IPS-18c (cell line): Measurements from ENCODE around the gene CTNNBL1.

Experiments
- H3K4me3 ChIP-seq: 2 replicates; pipeline ENCODE4 v1.7.0; 2013; ENCODE audit warnings: low read depth, mild to moderate bottlenecking, low read length, moderate library complexity; ENCODE audit not compliant: insufficient read depth
- H3K9me3 ChIP-seq: one replicate; pipeline ENCODE4 v1.6.1; 2013; ENCODE audit warnings: mild to moderate bottlenecking, low read length, moderate library complexity; ENCODE audit not compliant: control insufficient read depth, insufficient read depth

CTNNBL1 gene

DNA sequence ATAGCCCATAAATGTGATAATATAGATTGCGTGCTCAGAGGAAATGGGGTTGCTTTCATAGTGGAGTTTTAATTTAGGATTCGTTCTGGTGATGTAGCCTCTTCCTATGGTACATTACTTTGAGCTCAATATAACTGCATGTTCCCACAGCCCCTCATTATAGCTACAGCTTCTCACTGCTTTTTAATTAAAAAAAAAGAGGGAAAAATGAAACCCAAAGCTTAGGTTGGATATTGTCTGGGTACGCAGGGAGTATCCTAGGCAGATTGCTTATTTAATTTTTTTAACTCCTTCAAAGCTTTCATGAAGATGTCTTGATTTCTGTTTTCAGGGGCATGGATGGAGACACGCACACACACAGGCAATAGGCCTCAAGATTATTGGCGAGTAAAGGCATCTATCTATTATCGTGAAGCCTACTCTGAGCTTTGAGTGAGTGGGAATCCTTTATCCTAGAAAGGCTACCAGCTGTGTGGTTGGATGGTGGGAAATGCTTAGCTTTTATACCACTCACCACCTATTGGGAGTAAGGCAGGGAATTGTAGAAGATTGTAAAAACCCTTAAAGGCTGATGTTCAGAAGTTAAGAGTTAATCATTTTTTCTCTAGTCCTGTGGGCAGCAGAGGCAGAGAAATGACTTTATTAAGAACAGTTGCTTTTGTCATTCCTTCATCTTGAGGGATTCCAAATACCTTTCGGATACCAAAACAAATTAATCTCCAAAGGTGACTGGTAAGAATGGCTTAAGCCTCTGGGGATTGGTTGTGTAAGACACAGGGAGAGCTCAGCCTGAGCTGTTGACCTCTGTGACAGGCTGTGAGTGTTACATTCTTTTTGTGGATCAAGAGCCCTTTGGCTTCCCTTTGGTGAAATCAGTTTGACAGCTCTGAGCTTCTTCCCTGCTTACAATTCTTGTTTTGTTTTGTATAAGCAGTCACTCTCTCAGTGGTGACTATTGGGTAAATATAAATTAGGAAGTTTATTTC lies 33.4 kb downstream of the CTNNBL1 start:
- H3K9me3 ChIP-seq: no peaks in the 10 kb centered on the region
- no peak overlapping the region for H3K4me3 ChIP-seq

DNA sequence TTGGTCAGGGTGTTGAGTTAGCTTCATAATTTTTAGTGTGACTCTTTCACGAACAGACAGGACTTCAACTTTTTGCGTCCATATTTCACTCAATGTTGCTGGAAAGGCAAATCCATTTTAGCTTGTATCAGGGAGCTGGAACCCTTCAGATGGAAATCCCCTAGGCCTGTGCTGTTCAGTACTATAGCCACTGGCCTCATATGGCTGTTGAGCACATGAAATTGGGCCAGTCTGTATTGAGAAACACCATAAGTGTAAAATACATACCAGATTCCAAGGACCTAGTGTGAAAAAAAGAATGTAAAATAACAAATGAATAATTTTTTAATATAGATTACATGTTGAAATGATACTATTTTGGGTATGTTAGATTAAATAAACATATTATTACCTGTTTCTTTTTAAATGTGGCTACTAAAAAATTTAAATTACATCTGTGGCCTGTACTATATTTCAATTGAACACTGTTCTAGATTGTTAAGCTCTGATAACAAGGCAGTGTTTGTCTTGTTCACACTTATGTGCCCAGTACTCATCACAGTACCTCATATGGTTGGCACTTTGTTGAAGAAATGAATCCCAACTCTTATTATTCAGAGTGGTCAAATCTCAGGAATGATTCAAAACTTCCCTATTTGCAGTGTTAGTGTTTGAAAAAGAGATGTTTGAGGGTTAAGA lies 34.3 kb downstream of the CTNNBL1 start:
- Histone ChIP-seq H3K4me3 (no peak overlapping the region), H3K9me3 (no peaks in the 10 kb centered on the region)

DNA sequence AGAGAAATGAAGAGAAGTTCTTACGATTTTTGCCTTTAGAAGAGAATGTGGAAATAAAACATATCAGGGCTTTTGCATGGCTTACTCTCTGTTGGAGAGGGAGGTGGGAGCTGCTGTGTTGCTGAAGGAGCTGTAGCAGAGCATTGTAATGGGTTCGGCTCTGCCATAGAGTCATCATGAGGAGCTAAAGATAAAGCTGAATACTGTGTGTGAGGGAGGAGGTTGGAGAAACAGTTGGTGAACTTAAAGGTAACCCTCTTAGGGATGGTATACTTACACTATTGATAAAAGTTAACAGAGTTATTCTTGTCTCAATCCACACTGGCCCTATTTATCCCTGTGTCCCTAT lies 34.8 kb downstream of the CTNNBL1 start:
- H3K4me3 ChIP-seq: no peak overlapping the region
- no peaks in the 10 kb centered on the region for H3K9me3 ChIP-seq

DNA sequence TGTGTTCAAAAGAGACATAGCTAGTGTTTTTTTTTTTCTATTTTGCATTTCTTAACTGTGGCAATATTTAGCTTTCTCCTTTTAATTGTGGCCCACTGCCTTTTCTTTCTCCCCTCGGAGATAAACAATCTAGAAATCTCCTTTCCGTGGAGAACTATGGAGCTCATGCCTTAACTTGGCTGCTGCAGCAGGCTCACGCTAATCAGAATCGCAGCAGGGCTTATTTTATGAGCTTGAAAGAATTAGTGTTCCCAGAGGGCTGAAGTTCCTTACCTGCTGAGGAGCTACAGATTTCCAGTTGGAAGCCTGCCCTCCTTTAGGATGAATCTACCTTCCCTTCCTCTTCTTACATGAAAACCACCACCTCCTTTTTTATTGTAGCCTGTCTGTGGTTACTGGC lies 35.6 kb downstream of the CTNNBL1 start:
- H3K9me3 ChIP-seq: no peaks in the 10 kb centered on the region
- H3K4me3 ChIP-seq: no peak overlapping the region

DNA sequence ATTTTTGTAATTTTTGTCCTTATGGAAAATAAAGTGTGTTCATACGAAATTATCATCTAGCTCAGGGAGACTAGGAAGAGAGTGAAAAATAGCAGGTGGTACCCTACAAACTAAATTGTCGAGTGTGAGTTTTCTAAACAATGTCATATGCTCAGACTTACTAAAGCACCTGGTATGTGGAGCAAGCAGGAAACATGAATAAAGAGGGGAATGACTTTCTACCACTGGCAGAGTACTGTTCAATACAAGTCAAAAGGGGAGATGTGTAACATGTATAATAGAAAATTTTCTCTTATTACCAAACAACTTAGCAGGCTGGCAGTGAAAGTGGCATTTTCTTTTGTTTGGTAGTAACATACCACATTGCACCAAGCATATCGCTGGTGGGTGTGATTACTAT lies 36.1 kb downstream of the CTNNBL1 start:
- Histone ChIP-seq H3K9me3 (no peaks in the 10 kb centered on the region), H3K4me3 (no peak overlapping the region)

DNA sequence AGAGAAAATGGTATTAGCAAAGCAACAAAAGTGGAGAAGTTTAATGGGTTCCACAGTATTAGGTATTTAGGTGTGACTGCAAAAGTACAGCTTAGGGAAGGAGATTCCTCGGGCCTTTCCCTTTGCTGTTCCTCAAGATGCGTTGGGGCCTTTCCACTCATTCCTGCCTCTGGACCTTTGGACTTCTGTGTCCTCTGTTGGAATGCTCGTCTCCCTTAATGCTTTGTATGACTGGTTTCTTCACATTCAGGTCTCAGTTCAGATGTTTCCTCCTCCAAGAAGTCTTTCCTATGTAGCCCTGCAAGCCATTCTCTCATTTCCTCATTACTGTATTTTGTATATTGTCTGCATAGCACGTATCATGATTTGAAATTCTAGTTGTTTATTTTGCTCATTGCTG lies 39.6 kb downstream of the CTNNBL1 start:
- Histone ChIP-seq H3K9me3 (no peaks in the 10 kb centered on the region), H3K4me3 (no peak overlapping the region)

DNA sequence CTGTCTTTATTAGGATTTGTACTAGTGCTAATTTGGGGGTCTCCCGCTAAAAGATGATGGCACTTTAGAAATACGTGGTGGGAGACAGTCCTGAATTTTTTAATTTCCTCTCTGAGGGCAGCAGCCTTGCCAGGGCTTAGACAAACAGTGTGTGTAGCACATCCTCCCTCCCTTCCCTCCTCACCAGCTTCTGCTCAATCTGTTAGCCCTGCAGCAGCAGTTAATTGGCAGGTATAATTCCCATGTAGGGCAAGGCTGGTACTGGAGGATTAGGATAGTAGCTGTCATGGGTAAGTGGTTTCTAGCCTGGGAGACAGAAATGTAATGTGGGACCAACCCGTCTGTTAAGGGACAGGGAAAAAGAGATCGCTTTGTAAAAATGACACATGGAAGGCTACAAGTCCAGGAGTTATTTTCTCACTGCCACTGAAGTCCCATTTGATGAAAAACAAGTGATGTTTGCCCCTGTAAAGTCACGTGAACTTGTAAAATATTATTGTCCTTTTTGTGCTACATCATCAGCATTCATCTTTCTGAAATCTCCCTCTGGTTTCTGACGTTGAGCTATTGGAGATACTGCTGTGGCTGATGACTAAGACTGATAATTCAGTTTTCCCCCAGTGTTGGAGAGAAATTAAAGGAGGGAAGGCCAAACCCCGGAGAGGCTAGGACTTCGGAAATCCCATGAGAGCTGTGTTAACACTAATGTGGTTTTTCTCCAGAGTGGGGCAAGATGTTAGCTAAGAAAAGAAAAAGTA lies 40.6 kb downstream of the CTNNBL1 start:
- H3K4me3 ChIP-seq: no peak overlapping the region

DNA sequence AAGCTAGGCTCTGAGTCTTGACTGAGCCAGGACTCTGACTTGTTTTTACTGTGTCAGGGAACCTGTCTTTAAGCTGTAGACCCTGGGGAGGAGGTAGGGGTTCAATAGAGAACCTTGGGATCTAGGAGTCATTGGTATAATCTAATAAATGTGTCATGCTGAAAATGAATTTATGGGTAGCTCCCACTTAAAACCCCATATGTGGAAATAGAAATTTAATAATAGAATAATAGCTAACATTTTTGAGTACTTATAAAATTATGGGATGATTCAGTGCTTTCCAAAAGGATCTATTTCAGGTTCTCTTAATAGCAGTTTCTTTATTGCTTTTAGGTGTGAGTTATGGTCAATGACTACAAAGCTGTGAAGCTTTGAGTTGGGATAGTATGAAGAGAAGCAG lies 41.7 kb downstream of the CTNNBL1 start:
- H3K4me3 ChIP-seq: no peak overlapping the region
- H3K9me3 ChIP-seq: no peaks in the 10 kb centered on the region

More for the DNA sequence above, 40.6 kb downstream of the CTNNBL1 start:
- no peaks in the 10 kb centered on the region for H3K9me3 ChIP-seq

DNA sequence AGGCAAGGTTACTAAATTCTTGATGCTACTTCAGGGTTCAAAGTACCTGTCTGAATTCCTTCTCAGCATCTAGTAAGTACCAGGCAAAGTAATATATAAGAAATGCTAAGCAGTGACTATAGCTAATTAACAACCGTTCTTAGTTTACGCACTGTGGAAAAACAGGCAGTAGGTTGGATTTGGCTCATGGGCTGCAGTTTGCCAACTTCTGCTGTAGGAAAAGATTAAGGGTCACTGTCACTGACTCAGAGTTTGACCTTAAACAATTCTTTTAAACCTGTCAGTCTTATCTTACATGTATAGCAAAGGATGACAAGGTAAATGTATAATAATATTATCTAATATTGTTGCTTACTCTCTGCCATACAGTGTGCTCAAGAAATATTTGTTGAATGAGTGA lies 42.3 kb downstream of the CTNNBL1 start:
- Histone ChIP-seq H3K4me3 (no peak overlapping the region), H3K9me3 (no peaks in the 10 kb centered on the region)

DNA sequence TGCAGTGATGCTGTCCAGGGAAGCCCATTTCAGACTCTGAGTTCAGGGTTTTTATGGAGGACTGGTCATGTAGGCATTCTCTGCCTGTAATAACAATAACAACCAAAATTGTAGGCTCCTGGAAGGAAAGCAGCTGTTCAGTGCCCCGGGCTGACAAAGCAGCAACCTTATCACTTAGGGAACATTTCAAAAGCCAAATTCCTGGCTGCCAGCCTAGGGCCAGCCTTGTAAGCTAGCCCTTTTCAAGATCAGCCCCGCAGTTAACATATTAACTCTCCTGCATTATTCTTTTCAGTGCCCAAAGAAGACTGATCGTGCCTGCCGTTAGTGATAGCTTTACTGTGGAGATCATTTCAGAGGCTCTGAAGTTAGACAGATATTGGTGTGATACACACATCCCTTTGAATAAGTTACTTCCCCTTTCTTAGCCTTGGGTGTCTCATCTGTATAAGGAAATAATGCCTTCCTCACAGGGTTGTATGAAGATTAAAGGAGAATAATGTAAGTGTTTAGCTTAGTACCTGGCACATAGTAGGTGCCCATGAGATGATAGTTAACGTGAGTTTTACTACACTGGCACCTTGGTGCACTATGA lies 44.1 kb downstream of the CTNNBL1 start:
- no peaks in the 10 kb centered on the region for H3K9me3 ChIP-seq

DNA sequence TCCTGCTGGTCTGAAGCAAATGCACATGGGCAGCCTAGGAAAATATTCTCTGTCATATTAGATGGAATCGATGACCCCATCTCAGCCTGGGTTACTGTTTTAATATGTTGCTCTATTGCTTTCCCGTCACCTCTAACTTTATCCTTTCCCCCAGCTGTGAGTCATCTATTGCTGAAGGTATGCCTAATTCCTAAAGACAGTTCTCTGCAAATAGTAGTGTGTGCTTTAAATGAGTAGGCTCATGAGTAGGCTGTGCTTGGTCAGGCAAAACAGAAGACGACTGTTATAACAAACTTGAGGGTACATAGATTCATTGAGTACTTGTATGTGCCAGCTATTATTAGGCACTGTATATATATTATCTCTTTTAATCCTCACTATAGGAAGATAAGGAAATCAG lies 47.2 kb downstream of the CTNNBL1 start:
- no peak overlapping the region for H3K4me3 ChIP-seq
- no peaks in the 10 kb centered on the region for H3K9me3 ChIP-seq

More for the DNA sequence above, 44.1 kb downstream of the CTNNBL1 start:
- no peak overlapping the region for H3K4me3 ChIP-seq

DNA sequence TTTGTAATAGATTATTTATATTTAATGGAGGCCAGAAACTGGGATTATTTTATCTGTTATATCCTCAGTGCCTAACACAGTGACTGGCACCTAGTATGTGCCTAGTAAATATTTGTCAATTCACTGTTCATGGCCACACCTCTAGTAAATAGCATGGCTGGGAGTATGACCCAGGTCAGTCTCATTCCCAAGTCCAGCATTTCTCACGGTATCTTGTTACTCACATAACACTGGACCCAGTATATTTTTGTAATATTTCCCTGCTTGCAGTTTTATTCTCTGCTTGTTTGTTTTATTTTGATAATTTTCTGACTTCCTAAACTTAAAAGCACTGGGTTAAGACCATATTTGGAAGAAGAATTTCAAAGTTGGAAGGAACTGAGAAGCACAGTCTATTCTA lies 47.7 kb downstream of the CTNNBL1 start:
- no peaks in the 10 kb centered on the region for H3K9me3 ChIP-seq

DNA sequence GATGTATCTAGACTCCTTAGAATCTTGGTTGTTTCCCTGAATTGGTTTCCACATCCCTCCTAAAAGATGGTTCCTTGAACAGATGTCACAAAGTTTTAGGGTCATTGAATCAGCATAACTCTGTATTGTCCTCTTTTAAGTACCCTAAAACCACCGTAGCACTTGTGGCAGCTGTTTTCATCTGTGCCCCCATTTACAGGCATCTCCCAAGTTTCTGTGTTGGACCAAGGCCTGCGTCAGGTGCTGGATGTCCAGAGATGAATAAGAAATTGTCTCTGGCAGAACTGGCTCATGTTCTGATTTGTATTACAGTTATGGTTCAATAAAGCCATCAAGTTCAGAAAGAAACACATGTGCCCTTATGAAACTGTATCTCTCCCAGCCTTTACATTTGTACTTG lies 48.3 kb downstream of the CTNNBL1 start:
- H3K9me3 ChIP-seq: no peaks in the 10 kb centered on the region

More for the DNA sequence above, 47.7 kb downstream of the CTNNBL1 start:
- no peak overlapping the region for H3K4me3 ChIP-seq

DNA sequence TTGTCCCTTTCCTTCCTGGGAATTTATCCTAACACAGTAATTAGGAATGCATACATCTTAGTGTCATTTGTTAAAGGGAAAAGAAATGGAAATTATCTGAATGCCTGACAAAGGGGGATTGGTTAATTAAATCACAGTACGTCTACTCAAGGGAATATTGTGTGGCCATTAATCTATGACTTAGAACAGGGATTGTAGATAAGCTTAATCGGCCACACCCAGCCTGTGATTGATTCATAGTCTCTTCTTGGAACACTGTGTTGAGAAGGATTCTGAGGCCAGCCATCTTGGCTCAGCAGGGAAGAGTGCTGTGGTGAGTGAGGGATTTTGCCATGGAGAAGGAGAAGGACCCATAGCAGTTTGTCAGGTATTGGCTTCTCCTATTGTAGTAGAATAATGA lies 50.5 kb downstream of the CTNNBL1 start:
- H3K4me3 ChIP-seq: no peak overlapping the region
- no peaks in the 10 kb centered on the region for H3K9me3 ChIP-seq

More for the DNA sequence above, 48.3 kb downstream of the CTNNBL1 start:
- H3K4me3 ChIP-seq: no peak overlapping the region

DNA sequence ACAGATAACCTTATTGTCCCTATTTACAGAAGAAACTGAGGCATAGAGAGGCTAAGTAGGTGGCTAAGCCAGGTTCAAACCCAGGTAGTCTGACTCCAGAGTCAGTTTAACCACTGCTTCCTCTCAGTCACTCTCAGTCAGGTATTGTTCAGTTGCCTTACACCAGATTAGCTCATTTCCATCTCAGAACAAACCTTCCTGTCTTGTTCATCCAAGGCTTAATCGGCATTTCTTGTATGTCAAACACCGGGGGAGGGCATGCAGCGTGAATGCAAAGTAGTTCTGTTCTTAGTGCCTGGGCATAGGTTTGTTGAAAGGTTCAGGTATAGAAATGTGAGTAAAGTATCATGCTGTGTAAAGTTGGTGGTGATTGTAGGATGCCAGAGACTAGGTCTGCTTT lies 51.7 kb downstream of the CTNNBL1 start:
- Histone ChIP-seq H3K4me3 (no peak overlapping the region), H3K9me3 (no peaks in the 10 kb centered on the region)

DNA sequence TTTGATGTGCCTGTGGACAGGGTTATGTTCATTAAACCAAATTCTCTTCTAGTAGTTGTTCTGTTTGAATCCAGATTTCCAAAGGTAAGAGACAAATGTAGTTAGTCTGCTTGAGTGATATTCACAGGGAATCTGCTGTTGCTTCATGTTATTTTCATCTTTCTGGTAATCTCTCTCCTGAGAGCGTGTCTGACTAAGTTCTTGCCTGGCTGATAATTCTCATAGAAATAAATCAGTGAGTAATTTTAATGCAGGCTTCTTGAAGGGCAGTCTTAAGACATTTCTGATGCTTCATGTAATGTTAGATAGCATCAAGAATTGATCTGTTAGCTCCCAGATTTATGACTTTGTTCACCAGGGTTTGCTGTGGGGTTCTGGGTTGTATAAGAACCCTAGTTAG lies 54.2 kb downstream of the CTNNBL1 start:
- Histone ChIP-seq H3K4me3 (no peak overlapping the region), H3K9me3 (no peaks in the 10 kb centered on the region)

DNA sequence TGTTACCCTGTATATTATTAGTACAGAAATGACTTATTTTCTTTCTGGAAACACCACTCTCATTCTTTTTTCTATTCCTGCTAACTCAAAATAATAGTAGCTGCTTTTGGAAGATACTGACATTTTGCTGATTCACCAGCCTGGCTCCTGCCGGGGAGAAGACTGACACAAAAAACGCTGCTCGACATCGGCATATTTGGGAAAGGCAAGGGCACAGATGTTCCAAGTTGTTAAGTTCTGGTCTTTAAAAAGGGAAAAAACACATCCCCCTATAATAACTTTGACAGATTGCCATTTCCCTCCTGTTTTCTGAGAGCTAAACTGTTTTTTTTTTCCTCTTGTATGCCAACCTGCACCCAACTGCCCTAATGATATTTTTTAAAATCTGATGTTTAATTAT lies 55.4 kb downstream of the CTNNBL1 start:
- Histone ChIP-seq H3K9me3 (no peaks in the 10 kb centered on the region), H3K4me3 (no peak overlapping the region)
